Smooth muscle cell (in vitro differentiated cells): ENCODE results near the gene CLDN6. TPM values are rescaled to one million over a fixed set of nuclear protein-coding genes. Genes with fewer than 3 reads are reported as not detected.

Source experiments
- DNase-seq: peaks from one replicate; lab custom pipeline; 2025; ENCODE audit not compliant: unreplicated experiment; lab: John Stamatoyannopoulos, UW
- H2AFZ ChIP-seq: fragments of 200-600 bp; sonication (generic); 2 replicates; pipeline ENCODE4 v1.6.0; 2016; ENCODE audit warnings: antibody characterized with exemption, low read depth, mild to moderate bottlenecking
- H3F3A ChIP-seq: fragments of 200-600 bp; sonication (generic); 2 replicates; pipeline ENCODE4 v1.6.0; 2017; ENCODE audit warnings: antibody characterized with exemption, low read depth
- H3K27ac ChIP-seq: fragments of 200-600 bp; sonication (generic); 2 replicates; pipeline ENCODE4 v1.5.1; 2016; ENCODE audit warnings: low read depth, mild to moderate bottlenecking
- H3K27me3 ChIP-seq: fragments of 200-600 bp; sonication (generic); 2 replicates; pipeline ENCODE4 v1.6.1; 2016; ENCODE audit warnings: low read depth, mild to moderate bottlenecking
- H3K36me3 ChIP-seq: fragments of 200-600 bp; sonication (generic); 2 replicates; pipeline ENCODE4 v1.5.1; 2016; ENCODE audit warnings: low read depth
- H3K4me1 ChIP-seq: fragments of 200-600 bp; sonication (generic); 2 replicates; pipeline ENCODE4 v1.5.1; 2016; ENCODE audit warnings: low read depth
- H3K4me2 ChIP-seq: fragments of 200-600 bp; sonication (generic); 2 replicates; pipeline ENCODE4 v1.6.0; 2016; ENCODE audit warnings: mild to moderate bottlenecking
- H3K4me3 ChIP-seq: fragments of 200-600 bp; sonication (generic); 2 replicates; pipeline ENCODE4 v1.5.1; 2016; ENCODE audit warnings: mild to moderate bottlenecking
- H3K79me2 ChIP-seq: fragments of 200-600 bp; sonication (generic); 2 replicates; pipeline ENCODE4 v1.6.0; 2016; ENCODE audit warnings: low read depth, mild to moderate bottlenecking
- H3K9ac ChIP-seq: fragments of 200-600 bp; sonication (generic); 2 replicates; pipeline ENCODE4 v1.6.0; 2016; ENCODE audit warnings: low read depth
- H3K9me3 ChIP-seq: fragments of 200-600 bp; sonication (generic); replicated peaks from 2 replicates; pipeline ENCODE4 v1.5.1; 2016; ENCODE audit warnings: low read depth
- H4K20me1 ChIP-seq: fragments of 200-600 bp; sonication (generic); 2 replicates; pipeline ENCODE4 v1.6.0; 2016; ENCODE audit warnings: low read depth
- CTCF ChIP-seq: fragments of 200-600 bp; sonication (generic); IDR thresholded peaks from 2 replicates; pipeline ENCODE4 v1.5.1; 2017; ENCODE audit warnings: borderline replicate concordance, mild to moderate bottlenecking, antibody characterized with exemption; ENCODE audit not compliant: insufficient read depth, poor library complexity, severe bottlenecking
- WGBS: methylation state at CpG from one replicate; pipeline ENCODE4 v1.1.7; 2016; ENCODE audit warnings: low lambda C conversion rate; 5-methylcytosine and 5-hydroxymethylcytosine counted together
- polyA plus RNA-seq: library from polyadenylated mRNA; unstranded; fragments of >200 nt; fragmentation: Nextera tagmentation; extraction: Ambion mirVana; gene quantifications from 2 replicates; pipeline ENCODE4 v1.2.1, GENCODE V29; 2016
- total RNA-seq: library from RNA; depleted of rRNA; stranded (reverse); fragments of >200 nt; gene quantifications from 2 replicates; pipeline ENCODE4 v1.2.3, GENCODE V29; 2014

CLDN6 gene
- total and polyA plus RNA-seq, 2 experiments from 2014 or later, result 55.4 to 113 TPM

- Histone ChIP-seq H3K27me3 (peaks cover 42% of the 10 kb centered on the region), H3K4me1 (peaks cover 8% of the 10 kb centered on the region)
- 89% methylated on average over 33 of the region's 33 CpGs for WGBS
Measured at GRCh38 chr16:3030222-3031212, 12.5 kb upstream of the CLDN6 start.

GRCh38 chr16:3029491-3030221 is 11.7 kb upstream of the CLDN6 start:
- Histone ChIP-seq H4K20me1 (peaks cover 58% of the 10 kb centered on the region), H3K36me3 (no peaks in the 10 kb centered on the region), H3K27me3 (peaks cover 33% of the 10 kb centered on the region), H3K4me2 (no peak overlapping the region), H3K4me3 (no peak overlapping the region), H2AFZ (no peak overlapping the region), H3K79me2 (no peaks in the 10 kb centered on the region), H3F3A (no peaks in the 10 kb centered on the region), H3K9ac (no peak overlapping the region), H3K4me1 (peaks cover 8% of the 10 kb centered on the region), H3K27ac (no peak overlapping the region), H3K9me3 (no peaks in the 10 kb centered on the region)
- 86% methylated on average over 44 of the region's 59 CpGs for WGBS
- TF ChIP-seq CTCF, result no peak
- no peak for DNase-seq

More at GRCh38 chr16:3030222-3031212, 12.5 kb upstream of the CLDN6 start:
- no peak overlapping the region for H3K4me2 ChIP-seq
- no peak overlapping the region for H2AFZ ChIP-seq
- no peaks in the 10 kb centered on the region for H3K79me2 ChIP-seq
- H3K9ac ChIP-seq, result no peak overlapping the region
- H3F3A ChIP-seq, result no peaks in the 10 kb centered on the region
- no peak for DNase-seq
- no peak for TF ChIP-seq CTCF
- no peak overlapping the region for H3K4me3 ChIP-seq
- H3K36me3 ChIP-seq, result no peaks in the 10 kb centered on the region
- H3K27ac ChIP-seq, result no peak overlapping the region
- no peaks in the 10 kb centered on the region for H3K9me3 ChIP-seq
- peaks cover 49% of the 10 kb centered on the region for H4K20me1 ChIP-seq

GRCh38 chr16:3028716-3029319 is 10.8 kb upstream of the CLDN6 start:
- Histone ChIP-seq H3K27me3 (peaks cover 25% of the 10 kb centered on the region), H3K4me2 (no peak overlapping the region), H3F3A (no peaks in the 10 kb centered on the region), H3K79me2 (no peaks in the 10 kb centered on the region), H3K4me1 (peaks cover 8% of the 10 kb centered on the region), H4K20me1 (peaks cover 66% of the 10 kb centered on the region), H3K4me3 (no peak overlapping the region), H2AFZ (no peak overlapping the region), H3K27ac (no peak overlapping the region), H3K36me3 (no peaks in the 10 kb centered on the region), H3K9ac (no peak overlapping the region), H3K9me3 (no peaks in the 10 kb centered on the region)
- WGBS, result 87% methylated on average over 14 of the region's 15 CpGs
- TF ChIP-seq CTCF, result no peak
- no peak for DNase-seq
